ENCODE results near the gene BATF3. TPM values are rescaled to one million over a fixed set of nuclear protein-coding genes. Genes with fewer than 3 reads are reported as not detected.

The BATF3 gene
- polyA plus RNA-seq, 1 donor = 2.2 TPM

Other genes starting within 250 kb of the BATF3 start
- 28.8 TPM for gene ATF3, start 91.1 kb downstream of the BATF3 start, polyA plus RNA-seq (ENCODE audit: insufficient read length)
- 31.8 TPM for gene NSL1, start 91.9 kb upstream of the BATF3 start, polyA plus RNA-seq (ENCODE audit: insufficient read length)
- gene TATDN3, start 92.1 kb upstream of the BATF3 start, polyA plus RNA-seq (ENCODE audit: insufficient read length) = 10.3 TPM
- 0.40 TPM for gene SPATA45, start 147.8 kb upstream of the BATF3 start, polyA plus RNA-seq (ENCODE audit: insufficient read length)
- 7.0 TPM for gene FLVCR1, start 158.4 kb upstream of the BATF3 start, polyA plus RNA-seq (ENCODE audit: insufficient read length)

Measured in hindlimb muscle (tissue), 1 donor.